GM19455 (cell line): ENCODE results near the gene VIPR2.
"Not testable (repeated sequence)": the region's sequence is repeated elsewhere in the genome, so short reads cannot be mapped to it uniquely, and the experiment has no call there.

Source experiments
- ATAC-seq: cut with Tn5 transposase; IDR thresholded peaks from one replicate; pipeline ENCODE4 v1.9.1; 2021; ENCODE audit not compliant: unreplicated experiment

Gene VIPR2

DNA sequence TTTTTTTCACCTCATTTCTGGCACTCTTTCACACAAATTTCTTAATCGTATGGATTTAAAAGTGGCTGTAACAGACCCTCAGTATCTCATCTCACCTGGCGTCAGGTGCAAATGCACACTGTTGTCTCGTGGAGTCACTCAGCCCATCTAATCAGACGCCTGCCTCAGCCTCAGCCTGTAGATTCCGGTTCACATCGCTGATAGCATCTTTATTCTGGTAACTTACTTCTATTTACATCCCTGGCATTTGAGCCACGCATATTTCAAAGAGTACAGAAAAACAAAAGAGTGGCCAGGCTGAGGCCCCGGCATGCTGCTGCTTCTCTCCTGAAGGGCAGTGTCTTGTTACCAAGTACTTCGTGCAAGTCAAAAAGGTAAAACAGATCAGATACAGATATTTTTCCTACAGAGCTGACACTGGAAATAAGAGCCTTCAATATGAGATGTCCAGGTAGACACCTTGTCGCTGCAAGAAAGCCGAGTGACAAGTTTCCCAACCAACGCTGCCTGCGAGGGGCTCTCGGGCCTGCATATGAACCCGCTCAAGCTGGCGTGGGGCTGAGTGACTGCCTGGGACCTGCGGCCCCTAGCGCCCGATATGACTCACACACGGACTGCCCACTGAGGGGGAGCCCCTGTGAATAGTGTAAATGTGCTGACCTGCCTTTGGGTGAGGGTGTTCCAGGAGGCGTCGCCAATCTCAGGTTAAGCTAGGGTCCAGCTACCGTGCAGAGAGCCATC is 4.3 kb downstream of the VIPR2 start:
- no peak for ATAC-seq

DNA sequence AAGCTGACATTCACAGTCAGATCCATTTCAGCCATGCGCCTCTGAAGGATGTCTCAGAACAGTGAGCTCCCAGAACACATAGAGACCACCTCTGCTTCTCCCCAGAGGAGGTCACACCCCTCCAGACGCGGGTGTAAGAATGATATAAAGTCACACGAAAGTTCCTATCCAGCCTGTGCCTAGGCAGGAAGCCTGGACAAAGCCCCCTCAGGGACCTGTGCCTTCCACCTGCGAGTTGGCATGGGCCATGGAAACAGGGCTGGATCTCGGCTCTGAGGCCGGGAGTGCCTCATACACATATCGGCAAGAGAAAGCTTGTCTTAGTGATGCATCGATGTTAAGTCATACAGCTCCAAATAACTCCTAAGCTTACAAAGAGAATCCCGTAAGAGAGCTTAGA is 5.0 kb downstream of the VIPR2 start:
- no peak for ATAC-seq

- no peak for ATAC-seq
These were observed 5.5 kb downstream of the VIPR2 start for GRCh38 chr7:159139202-159139601.

DNA sequence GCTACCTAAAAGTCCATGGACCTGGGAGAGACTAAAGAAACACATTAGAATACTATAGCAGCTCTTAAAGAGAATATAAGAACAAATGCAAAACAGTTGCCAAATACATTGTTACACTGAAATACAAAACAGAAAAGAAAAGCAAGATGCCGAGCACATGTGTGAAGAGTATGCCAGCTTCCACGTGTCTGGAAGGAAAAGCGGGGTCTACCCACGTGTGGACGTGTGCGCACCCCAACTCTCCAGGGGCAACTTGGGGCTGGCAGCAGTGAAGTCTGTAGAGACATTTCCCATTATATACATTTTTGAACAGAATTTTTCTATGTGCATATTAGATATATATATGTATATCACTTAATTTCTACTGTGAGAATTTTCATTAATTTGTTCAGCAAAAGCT is 6.2 kb downstream of the VIPR2 start:
- ATAC-seq = no peak

DNA sequence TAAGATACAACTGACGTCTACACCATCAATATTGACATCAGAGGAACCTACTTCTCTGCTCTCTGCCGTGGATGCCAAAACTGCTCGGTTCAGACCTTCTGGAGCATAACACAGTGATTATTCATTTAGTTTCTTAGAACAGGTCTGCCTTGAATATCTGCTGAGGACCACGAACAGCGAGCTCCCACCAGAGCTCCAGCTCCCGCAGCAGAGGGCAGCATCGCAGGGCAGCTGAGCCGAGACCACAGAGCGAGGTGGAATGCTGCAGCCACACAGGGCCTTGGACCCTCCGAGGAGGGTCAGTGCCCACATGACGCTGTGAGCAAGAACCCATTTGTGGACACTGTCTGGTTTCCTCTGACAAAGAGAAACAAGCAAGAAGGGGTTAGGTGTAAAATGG is 6.8 kb downstream of the VIPR2 start:
- no peak for ATAC-seq

- no peak for ATAC-seq
These were observed 7.8 kb downstream of the VIPR2 start for GRCh38 chr7:159136846-159137245.

GRCh38 chr7:159136442-159136841 is 8.2 kb downstream of the VIPR2 start:
- ATAC-seq = no peak

DNA sequence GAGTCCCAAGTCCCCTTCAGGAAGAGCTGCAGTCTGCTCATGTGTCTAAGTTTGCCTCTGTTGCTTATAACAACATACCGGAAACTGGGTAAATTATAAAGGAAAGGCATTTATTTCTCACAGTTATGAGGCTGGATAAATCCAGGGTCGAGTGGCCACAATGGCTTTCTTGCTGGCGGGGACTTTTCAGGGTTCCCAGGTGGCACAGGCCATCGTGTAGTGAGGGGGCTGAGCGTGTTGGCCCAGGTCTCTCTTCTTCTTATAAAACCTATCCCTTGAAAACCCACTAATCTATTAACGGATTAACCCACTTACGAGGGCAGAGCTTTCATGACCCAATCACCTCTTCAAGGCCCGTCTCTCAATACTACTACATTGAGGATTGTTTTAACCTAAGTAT is 8.7 kb downstream of the VIPR2 start:
- ATAC-seq = no peak

DNA sequence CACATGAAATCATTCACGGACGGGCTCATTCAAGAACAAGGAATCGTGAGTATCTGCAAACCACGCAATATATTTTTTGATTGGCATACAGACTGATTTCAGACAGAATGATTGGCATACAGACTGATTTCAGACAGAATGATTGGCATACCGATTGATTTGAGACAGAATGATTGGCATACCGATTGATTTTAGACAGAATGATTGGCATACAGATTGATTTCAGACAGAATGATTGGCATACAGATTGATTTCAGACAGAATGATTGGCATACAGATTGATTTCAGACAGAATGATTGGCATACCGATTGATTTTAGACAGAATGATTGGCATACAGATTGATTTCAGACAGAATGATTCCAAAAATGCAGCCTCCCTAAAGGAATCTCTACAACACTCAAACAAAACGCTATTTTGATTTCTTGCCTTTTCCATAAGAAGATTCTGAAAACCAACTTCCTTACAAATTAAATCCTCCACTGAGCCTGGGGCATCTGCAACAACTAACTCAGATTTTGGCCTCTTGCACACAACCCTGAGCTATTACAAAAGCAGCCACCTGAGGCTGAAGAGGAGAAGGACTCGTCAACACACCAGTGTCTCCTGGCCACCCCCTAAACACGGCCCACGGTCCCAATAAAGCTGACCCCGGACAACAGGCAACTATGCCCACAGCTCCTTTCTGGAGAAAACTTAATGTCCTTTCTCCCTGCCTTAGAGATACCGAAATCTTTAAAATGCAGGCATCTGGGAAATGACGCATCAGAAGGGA is 11.8 kb downstream of the VIPR2 start:
- not testable (repeated sequence) for ATAC-seq

- no peak for ATAC-seq
These were observed 13.8 kb downstream of the VIPR2 start for GRCh38 chr7:159130820-159131219.

DNA sequence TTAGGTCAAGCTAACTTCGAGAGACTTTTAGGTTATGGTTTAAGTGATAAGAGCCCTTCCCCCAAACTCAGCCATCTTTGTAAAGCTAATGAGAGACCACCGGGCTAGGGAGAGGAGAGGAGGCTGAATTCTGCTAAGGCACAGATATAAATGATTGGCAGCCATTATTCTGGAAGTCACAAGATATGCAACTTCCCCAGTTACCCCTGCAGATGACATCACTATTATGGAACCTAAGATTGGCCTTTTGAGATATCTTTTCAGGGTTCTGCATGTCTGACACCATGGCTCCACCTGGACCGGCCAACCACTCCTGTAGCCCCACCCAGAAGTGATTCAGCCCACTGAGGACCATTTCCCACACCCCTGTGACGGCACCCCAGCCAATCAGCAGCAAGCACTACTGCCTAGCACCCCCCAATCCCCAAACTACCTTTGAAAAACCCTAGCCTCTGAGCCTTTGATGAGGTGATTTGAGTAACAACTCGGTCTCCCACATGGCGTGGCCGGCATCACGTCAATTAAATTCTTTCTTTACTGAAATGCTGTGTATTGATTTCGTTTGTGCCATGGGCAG is 14.4 kb downstream of the VIPR2 start:
- ATAC-seq = no peak

- ATAC-seq = no peak
These were observed 15.9 kb downstream of the VIPR2 start for GRCh38 chr7:159128767-159129166.

DNA sequence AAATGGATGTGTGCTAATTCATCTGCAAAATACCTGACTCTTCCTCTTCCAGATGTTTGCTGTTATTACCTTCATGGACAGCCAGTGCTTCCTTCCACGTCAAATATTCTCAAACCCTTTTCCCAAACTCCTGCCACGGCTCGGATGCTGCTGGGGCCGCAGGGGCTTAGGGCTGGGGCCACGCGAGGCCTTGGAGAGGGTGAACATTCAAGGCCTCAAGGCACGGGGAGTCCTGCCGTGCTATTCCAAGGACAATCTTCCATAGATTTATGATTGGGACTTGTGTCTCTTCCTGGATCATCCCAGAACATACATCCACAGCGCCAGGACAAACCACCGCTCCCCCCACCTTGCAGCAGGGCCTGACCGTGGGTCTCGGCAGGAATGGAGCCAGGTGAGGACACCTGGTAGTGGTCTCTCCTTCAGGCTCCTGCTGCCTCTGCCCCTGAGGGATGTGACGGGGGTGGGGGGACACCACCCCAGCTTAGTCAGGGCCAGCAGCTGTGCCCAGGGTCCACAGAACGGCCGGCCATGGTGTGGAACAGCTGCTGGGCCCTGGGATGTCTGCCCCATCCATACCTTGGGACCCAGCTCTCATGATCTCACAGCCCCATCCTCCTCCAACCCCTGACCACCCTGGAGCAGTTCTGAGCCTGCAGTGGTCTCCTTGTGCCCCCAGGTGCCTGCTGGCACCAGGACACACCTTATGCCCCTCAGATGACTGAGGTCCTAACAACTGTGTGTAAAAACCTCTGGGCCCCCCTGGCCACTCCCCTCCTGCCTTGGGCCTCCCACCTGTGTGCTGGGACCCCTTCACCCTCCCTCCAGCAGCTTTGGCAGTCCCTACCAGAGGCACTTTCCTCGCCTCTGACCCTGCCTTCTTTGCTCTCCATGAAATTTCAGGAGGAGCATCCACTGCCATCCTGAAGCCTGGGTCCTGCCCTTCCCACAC is 16.7 kb downstream of the VIPR2 start:
- no peak for ATAC-seq

GRCh38 chr7:159126311-159127260 is 18.1 kb downstream of the VIPR2 start:
- no peak for ATAC-seq

- no peak for ATAC-seq
These were observed 18.8 kb downstream of the VIPR2 start for GRCh38 chr7:159125955-159126270.

GRCh38 chr7:159125104-159125954 is 19.3 kb downstream of the VIPR2 start:
- ATAC-seq = no peak

- ATAC-seq = not testable (repeated sequence)
These were observed 20.9 kb downstream of the VIPR2 start for GRCh38 chr7:159123793-159124192.

DNA sequence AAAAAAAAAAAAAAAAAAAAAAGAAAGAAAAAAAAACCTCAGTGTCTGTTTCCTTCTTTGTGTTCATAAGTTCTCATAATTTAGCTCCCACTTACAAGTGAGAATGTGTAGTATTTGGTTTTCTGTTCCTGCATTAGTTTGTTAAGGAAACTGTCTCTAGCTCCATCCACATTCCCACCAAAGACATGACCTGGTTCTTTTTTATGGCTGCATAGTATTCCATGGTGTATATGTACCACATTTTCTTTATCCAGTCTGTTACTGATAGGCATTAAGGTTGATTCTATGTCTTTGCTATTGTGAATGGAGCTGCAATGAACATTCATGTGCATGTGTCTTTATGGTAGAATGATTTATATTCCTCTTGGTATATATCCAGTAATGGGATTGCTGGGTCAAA is 21.4 kb downstream of the VIPR2 start:
- ATAC-seq = not testable (repeated sequence)

DNA sequence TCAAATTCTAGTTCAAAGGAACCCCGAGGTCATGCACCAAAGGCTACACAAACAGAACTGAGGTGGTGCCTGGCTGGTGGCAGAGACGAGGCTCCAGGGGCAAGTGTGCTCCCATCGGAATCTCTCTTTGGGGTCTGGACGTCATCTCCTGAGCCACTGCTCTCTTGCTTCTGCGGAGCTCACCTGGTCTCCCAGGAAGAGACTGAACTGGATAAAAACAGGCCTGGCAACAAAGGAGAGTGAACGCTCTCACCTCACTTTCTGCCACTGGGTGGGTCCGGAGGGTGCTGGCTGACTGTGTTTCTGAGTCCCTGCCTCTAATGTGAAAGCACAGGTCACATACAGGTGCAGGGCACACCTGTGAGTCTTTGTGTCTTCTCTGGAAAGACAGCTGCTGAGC is 22.4 kb downstream of the VIPR2 start:
- no peak for ATAC-seq
